Inflammatory macrophage treated with lipopolysaccharide for 4 hours (primary cell): Measurements from ENCODE around the gene ABCC9.
A peak's percentile ranks its signal among the peaks of the same experiment; 100 is the strongest.
"Not testable (repeated sequence)": the region's sequence is repeated elsewhere in the genome, so short reads cannot be mapped to it uniquely, and the experiment has no call there.

Experiments used
- DNase-seq: peaks from one replicate; pipeline ENCODE4 v3.0.0-alpha.2; 2020

Gene ABCC9

GRCh38 chr12:21929972-21930371, 11.3 kb downstream of the ABCC9 start:
- not testable (repeated sequence) for DNase-seq

- no peak for DNase-seq
Observed at GRCh38 chr12:21925296-21925913, 15.8 kb downstream of the ABCC9 start.

- DNase-seq, result no peak
Observed at GRCh38 chr12:21921436-21921835, 19.8 kb downstream of the ABCC9 start.

- DNase-seq, result no peak
Observed at GRCh38 chr12:21918456-21918855, 22.8 kb downstream of the ABCC9 start.

- no peak for DNase-seq
Observed at GRCh38 chr12:21913823-21914222, 27.4 kb downstream of the ABCC9 start.

GRCh38 chr12:21912318-21912717, 28.9 kb downstream of the ABCC9 start:
- DNase-seq, result no peak

GRCh38 chr12:21911832-21912231, 29.4 kb downstream of the ABCC9 start:
- no peak for DNase-seq

GRCh38 chr12:21910657-21911056, 30.6 kb downstream of the ABCC9 start:
- DNase-seq, result no peak

GRCh38 chr12:21907948-21908837, 33.0 kb downstream of the ABCC9 start:
- DNase-seq, result no peak

- DNase-seq, result no peak
Observed at GRCh38 chr12:21906919-21907493, 34.2 kb downstream of the ABCC9 start.

GRCh38 chr12:21899532-21899931, 41.7 kb downstream of the ABCC9 start:
- not testable (repeated sequence) for DNase-seq

GRCh38 chr12:21895651-21896050, 45.6 kb downstream of the ABCC9 start:
- DNase-seq, result no peak

- DNase-seq, result peak; percentile 2
Observed at GRCh38 chr12:21894792-21895595, 46.2 kb downstream of the ABCC9 start.

GRCh38 chr12:21893924-21894323, 47.3 kb downstream of the ABCC9 start:
- no peak for DNase-seq

- DNase-seq, result no peak
Observed at GRCh38 chr12:21892341-21892740, 48.9 kb downstream of the ABCC9 start.

- DNase-seq, result no peak
Observed at GRCh38 chr12:21891751-21892217, 49.4 kb downstream of the ABCC9 start.

GRCh38 chr12:21888276-21888863, 52.9 kb downstream of the ABCC9 start:
- DNase-seq, result no peak

GRCh38 chr12:21884936-21885335, 56.3 kb downstream of the ABCC9 start:
- DNase-seq, result no peak

- DNase-seq, result no peak
Observed at GRCh38 chr12:21882635-21883034, 58.6 kb downstream of the ABCC9 start.

GRCh38 chr12:21881965-21882364, 59.3 kb downstream of the ABCC9 start:
- DNase-seq, result no peak

- no peak for DNase-seq
Observed at GRCh38 chr12:21879312-21879711, 61.9 kb downstream of the ABCC9 start.

GRCh38 chr12:21877293-21877982, 63.8 kb downstream of the ABCC9 start:
- no peak for DNase-seq
